Measurements from ENCODE around the gene SULT1C2. TPM values are rescaled to one million over a fixed set of nuclear protein-coding genes. Genes with fewer than 3 reads are reported as not detected.

The SULT1C2 gene
- total and polyA plus RNA-seq, 9 of the 15 experiments (the other 6 are each of a cell fraction or from before 2014, with no cell fraction given) = 0.22 TPM; not detected in 8

DNA sequence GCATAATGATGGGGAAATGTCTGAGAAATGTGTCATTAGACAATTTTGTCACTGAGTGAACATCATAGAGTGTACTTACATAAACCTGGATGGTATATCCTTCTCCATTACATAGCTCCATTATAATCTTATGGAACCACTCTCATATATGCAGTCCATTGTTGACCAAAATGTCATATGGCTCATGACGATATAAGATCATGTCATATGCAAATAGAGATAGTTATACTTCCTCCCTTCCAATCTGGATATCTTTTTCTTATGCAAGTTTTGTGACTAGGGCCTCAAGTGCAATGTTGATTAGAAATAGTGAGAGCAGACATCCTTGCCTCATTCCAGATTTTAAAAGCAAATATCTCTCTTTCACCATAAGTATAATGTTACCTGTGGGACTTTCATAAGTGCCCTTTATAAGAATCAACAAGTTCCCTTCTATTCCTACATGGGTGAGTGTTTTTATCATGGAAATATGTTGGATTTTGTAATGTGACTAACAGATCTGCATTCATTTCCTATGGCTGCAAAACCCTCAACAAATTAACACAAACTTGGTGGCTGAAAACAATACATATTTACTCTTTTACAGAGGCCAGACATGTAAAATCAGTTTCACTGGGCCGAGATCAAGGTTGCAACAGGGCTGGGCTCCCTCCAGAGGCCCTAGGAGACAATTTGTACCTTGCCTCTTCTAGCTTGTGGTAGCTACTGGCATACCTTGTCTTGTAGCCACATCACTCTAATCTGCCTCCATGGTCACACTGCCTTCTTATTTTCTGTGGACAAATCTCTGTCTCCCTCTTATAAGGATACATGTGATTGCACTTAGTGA, 67.4 kb downstream of the SULT1C2 start (continued):
- TF ChIP-seq CCAR2 (IDR thresholded peaks at IDR 0.05; ENCODE audit: low read depth, low read length) = no peak
- TF ChIP-seq, protein P1, sequence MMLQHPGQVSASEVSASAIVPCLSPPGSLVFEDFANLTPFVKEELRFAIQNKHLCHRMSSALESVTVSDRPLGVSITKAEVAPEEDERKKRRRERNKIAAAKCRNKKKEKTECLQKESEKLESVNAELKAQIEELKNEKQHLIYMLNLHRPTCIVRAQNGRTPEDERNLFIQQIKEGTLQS (IDR thresholded peaks at IDR 0.05) = peak; percentile 9; the same call in 1 of the 2 replicates
- TF ChIP-seq, protein P1 (CRISPR knock-in tag; conservative IDR thresholded peaks at IDR 0.05) = no peak
- no peak for TF ChIP-seq ELF4 (CRISPR knock-in tag; IDR thresholded peaks at IDR 0.05)
- no peak for TF ChIP-seq TEAD1 (CRISPR knock-in tag; IDR thresholded peaks at IDR 0.05)
- TF ChIP-seq ZFX (CRISPR knock-in tag; IDR thresholded peaks at IDR 0.05) = no peak
- TF ChIP-seq, protein P2, sequence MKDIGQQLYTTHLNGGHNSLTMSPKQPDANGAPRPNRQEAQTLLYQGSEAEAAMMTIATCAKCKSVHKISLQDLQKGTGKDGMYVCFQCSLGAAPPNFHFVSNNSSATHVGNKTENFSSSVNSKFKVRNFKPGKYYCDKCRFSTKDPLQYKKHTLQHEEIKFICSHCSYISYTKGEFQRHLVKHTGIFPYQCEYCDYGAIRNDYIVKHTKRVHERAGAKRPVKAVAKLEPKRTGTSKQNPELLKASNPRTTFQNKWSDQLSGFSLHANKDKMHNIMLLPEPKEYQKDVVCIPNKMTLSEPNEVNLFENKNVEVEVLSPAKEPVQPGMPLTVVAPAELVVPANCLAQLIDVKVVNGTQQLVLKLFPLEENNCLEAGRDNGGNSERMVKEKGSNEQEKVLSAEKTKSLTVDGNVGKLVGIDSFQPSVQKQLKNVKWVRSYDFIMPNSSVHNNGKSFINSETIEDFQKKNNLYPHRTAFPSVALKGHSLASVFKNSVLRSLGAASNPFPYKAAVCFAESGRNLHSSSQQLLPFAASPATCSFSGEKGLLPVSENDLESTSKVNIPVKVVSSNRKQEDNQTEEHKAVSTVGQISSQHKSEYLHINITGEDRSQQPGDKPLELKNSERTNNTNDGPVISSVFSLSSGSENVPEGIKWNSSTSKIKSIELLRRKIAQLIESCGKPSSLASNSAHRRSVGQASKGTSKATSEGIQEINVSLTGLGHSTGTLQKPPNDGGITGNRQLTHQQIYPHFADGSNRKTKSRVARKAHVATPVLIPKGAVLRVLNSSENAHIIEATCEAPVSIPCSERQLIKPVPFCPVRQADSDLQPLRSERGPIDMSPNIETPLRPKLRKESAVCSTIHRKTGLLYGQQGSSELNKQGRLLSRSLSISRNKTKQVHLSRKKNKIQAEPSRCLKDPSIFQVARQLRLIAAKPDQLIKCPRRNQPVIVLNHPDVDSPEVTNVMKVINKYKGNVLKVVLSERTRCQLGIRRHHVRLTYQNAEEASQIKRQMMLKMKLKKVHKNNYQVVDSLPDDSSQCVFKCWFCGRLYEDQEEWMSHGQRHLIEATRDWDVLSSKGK (CRISPR knock-in tag; IDR thresholded peaks at IDR 0.05) = no peak
- TF ChIP-seq, protein P3, sequence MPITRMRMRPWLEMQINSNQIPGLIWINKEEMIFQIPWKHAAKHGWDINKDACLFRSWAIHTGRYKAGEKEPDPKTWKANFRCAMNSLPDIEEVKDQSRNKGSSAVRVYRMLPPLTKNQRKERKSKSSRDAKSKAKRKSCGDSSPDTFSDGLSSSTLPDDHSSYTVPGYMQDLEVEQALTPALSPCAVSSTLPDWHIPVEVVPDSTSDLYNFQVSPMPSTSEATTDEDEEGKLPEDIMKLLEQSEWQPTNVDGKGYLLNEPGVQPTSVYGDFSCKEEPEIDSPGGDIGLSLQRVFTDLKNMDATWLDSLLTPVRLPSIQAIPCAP (CRISPR knock-in tag; IDR thresholded peaks at IDR 0.05; ENCODE audit: borderline replicate concordance) = no peak
- TF ChIP-seq RBM25 (IDR thresholded peaks at IDR 0.05; ENCODE audit: low read depth, low read length, severe bottlenecking) = no peak
- no peak for TF ChIP-seq GATA2 (CRISPR knock-in tag; IDR thresholded peaks at IDR 0.05)
- TF ChIP-seq, protein P4, sequence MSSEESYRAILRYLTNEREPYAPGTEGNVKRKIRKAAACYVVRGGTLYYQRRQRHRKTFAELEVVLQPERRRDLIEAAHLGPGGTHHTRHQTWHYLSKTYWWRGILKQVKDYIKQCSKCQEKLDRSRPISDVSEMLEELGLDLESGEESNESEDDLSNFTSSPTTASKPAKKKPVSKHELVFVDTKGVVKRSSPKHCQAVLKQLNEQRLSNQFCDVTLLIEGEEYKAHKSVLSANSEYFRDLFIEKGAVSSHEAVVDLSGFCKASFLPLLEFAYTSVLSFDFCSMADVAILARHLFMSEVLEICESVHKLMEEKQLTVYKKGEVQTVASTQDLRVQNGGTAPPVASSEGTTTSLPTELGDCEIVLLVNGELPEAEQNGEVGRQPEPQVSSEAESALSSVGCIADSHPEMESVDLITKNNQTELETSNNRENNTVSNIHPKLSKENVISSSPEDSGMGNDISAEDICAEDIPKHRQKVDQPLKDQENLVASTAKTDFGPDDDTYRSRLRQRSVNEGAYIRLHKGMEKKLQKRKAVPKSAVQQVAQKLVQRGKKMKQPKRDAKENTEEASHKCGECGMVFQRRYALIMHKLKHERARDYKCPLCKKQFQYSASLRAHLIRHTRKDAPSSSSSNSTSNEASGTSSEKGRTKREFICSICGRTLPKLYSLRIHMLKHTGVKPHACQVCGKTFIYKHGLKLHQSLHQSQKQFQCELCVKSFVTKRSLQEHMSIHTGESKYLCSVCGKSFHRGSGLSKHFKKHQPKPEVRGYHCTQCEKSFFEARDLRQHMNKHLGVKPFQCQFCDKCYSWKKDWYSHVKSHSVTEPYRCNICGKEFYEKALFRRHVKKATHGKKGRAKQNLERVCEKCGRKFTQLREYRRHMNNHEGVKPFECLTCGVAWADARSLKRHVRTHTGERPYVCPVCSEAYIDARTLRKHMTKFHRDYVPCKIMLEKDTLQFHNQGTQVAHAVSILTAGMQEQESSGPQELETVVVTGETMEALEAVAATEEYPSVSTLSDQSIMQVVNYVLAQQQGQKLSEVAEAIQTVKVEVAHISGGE (CRISPR knock-in tag; IDR thresholded peaks at IDR 0.05) = no peak
- no peak for TF ChIP-seq PRMT5 (CRISPR knock-in tag; IDR thresholded peaks at IDR 0.05)
- no peak for TF ChIP-seq ZNF174 (CRISPR knock-in tag; IDR thresholded peaks at IDR 0.05)
- TF ChIP-seq KDM2B (CRISPR knock-in tag; IDR thresholded peaks at IDR 0.05) = no peak
- TF ChIP-seq POLR2B (IDR thresholded peaks at IDR 0.05; ENCODE audit: low read depth, partially characterized antibody) = peak; percentile 73
- peak; percentile 41; the same call in 1 of the 2 replicates for TF ChIP-seq FOXM1 (IDR thresholded peaks at IDR 0.05; ENCODE audit: low read depth)
- TF ChIP-seq FOXM1 (CRISPR knock-in tag; IDR thresholded peaks at IDR 0.05; ENCODE audit: low read depth) = no peak
- TF ChIP-seq SRSF9 (IDR thresholded peaks at IDR 0.05; ENCODE audit: borderline replicate concordance, low read depth, low read length) = no peak
